CD4-positive, alpha-beta T cell (primary cell): ENCODE data around the gene ALG3. TPM values are rescaled to one million over a fixed set of nuclear protein-coding genes. Genes with fewer than 3 reads are reported as not detected.

ENCODE experiments used
- ATAC-seq: fragments of 200-7000 bp; cut with Tn5 transposase; one replicate; pipeline ENCODE4 v1.10.0; 2022; ENCODE audit warnings: mild to moderate bottlenecking; ENCODE audit not compliant: poor library complexity
- CTCF ChIA-PET: fragments of 350-600 bp; sonication (Branson Sonifier 250); formaldehyde crosslinking; loops from one replicate; lab custom pipeline; 2021; ENCODE audit warnings: antibody characterized with exemption, inconsistent platforms; lab: Charles Lee
- POLR2A ChIA-PET: fragments of 350-600 bp; sonication (Branson Sonifier 250); formaldehyde crosslinking; loops from one replicate; lab custom pipeline; 2021; ENCODE audit warnings: antibody characterized with exemption, inconsistent platforms; lab: Charles Lee
- DNase-seq, 14 experiments: peaks; one replicate each; pipeline ENCODE4 v3.0.0-alpha.2; 2013 to 2020; ENCODE audit warnings: mixed read lengths in 2 of 14
- H3K27ac ChIP-seq, 2 donors: one replicate each; pipeline versions ENCODE4 v1.5.1 to v1.7.0; 2013; ENCODE audit warnings: low read length in 2 of 2, low read depth in 1 of 2, mild to moderate bottlenecking in 1 of 2
- H3K27me3 ChIP-seq, 2 experiments: 1 replicate in 1 of 2; 2 replicates in 1 of 2; pipeline versions ENCODE4 v1.6.1 to v1.7.0; 2013; ENCODE audit warnings: low read length in 2 of 2, control low read depth in 1 of 2, mild to moderate bottlenecking in 1 of 2, moderate library complexity in 1 of 2; ENCODE audit not compliant: insufficient read depth in 2 of 2, control insufficient read depth in 1 of 2
- H3K36me3 ChIP-seq: one replicate; pipeline ENCODE4 v1.6.1; 2013; ENCODE audit warnings: low read length, control low read depth; ENCODE audit not compliant: insufficient read depth
- H3K4me1 ChIP-seq: one replicate; pipeline ENCODE4 v1.6.1; 2013; ENCODE audit warnings: low read length, control low read depth; ENCODE audit not compliant: insufficient read depth
- H3K4me3 ChIP-seq: one replicate; pipeline ENCODE4 v1.5.1; 2013; ENCODE audit warnings: mild to moderate bottlenecking, low read length, moderate library complexity
- H3K9me3 ChIP-seq, 2 experiments: 1 replicate in 1 of 2; 2 replicates in 1 of 2; pipeline versions ENCODE4 v1.6.1 to v1.7.0; 2013; ENCODE audit warnings: low read length in 2 of 2, mild to moderate bottlenecking in 2 of 2, control low read depth in 1 of 2, moderate library complexity in 1 of 2; ENCODE audit not compliant: control insufficient read depth in 1 of 2, insufficient read depth in 1 of 2
- H3K27ac Mint-ChIP-seq: one replicate; pipeline ENCODE4 v1.8.0; 2020; ENCODE audit warnings: mixed read lengths
- H3K27me3 Mint-ChIP-seq: one replicate; pipeline ENCODE4 v1.8.0; 2021; ENCODE audit warnings: mixed read lengths
- H3K36me3 Mint-ChIP-seq: one replicate; pipeline ENCODE4 v1.8.0; 2021; ENCODE audit warnings: low read depth, mixed read lengths
- H3K4me1 Mint-ChIP-seq: one replicate; pipeline ENCODE4 v1.8.0; 2021; ENCODE audit warnings: low read depth, mixed read lengths
- H3K4me3 Mint-ChIP-seq: one replicate; pipeline ENCODE4 v1.8.0; 2020; ENCODE audit warnings: mild to moderate bottlenecking, mixed read lengths
- H3K9me3 Mint-ChIP-seq: one replicate; pipeline ENCODE4 v1.8.0; 2020; ENCODE audit warnings: mixed read lengths
- CTCF ChIP-seq: fragments of 200-600 bp; IDR thresholded peaks from one replicate; pipeline ENCODE4 v1.8.0; 2022; ENCODE audit warnings: antibody characterized with exemption, mild to moderate bottlenecking
- intact Hi-C, 2 experiments: fragments of 100-400 bp; cut with DNase I in 1 of 2; cut with micrococcal nuclease in 1 of 2; formaldehyde crosslinking; loops; one replicate each; pipeline versions ENCODE4 v1.15.1 to v1.9.0; 2023 to 2025; cut with DNase I, micrococcal nuclease
- total RNA-seq, 174 experiments: library from RNA in 2 of 174; stranded (reverse) in 2 of 174; gene quantifications; one replicate each; pipeline ENCODE4 v1.2.3 and lab custom pipeline; 2021 to 2026

Gene ALG3
- total RNA-seq, 2 experiments from 2014 or later = 12.0 to 13.5 TPM

DNA sequence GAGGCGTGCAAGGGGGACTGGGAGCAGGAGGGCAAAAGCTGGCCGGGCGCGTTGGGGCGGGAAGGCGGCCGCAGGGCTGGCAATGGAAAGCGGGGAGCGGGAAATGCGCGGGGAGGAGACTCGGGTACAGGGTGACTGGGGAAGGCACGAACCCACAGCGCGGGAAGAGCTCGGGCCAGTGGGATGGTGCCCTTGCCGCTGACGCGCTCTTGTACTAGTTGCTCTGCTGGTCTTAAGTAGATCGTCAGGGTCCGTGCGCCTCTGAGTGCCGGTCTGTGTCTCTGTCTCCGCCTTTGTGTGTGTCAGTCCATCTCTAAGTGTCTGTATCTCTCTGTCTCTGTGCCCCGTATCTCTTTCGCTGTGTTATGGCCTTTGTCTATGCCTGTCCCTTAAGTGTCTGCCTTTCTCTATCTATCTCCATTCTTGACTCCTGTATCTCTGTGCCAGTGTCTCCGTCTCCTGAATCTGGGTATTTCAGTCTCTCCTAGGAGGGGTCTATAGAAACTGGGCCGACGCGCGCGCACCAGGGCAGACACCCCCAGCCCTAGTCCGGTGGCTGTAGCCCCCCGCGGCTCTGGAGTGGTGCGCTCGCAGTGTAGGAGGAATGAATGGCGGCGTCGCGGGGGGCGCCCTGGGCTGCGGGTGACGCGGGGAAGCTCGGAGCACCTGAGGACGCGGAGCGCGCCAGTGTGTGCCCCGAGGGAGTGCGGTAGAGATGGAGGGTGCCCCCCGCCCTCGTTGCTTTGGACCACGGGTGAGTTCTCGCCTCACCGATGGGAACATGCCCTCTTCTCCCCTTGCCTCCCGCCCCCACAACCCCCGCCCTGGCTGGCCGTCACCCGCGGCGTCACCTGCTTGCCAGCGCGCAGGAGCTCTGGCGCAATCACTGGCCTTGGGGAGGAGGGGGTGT, 13.3 kb upstream of the ALG3 start:
- Histone ChIP-seq H3K9me3 (peaks cover 0 to 12% of the 10 kb centered on the region in 2 experiments), H3K27me3 (peaks cover 37% of the 10 kb centered on the region in 2 experiments), H3K4me3 (peak overlapping the region; percentile 60), H3K36me3 (no peaks in the 10 kb centered on the region), H3K4me1 (peaks cover 29% of the 10 kb centered on the region), H3K27ac (no peak overlapping the region)
- ChIA-PET CTCF (interaction anchor here (1.8 kb wide), 1 partner anchor 35 kb away, joined by 4 read pairs; no protein-coding TSS in a partner anchor), POLR2A (interaction anchor here (1.4 kb wide), 1 partner anchor 13 kb away, joined by 4 read pairs; the partner anchor contains the start of gene EEF1AKMT4)
- ATAC-seq (peak; percentile 19), DNase-seq (peak in 5 of 14 experiments; percentile 10 to 61 (median 30))
- H3K4me1 Mint-ChIP-seq = peaks cover 17% of the 10 kb centered on the region
- H3K4me3 Mint-ChIP-seq = peak overlapping the region; percentile 80
- no peak overlapping the region for H3K27ac Mint-ChIP-seq
- H3K9me3 Mint-ChIP-seq = no peaks in the 10 kb centered on the region
- TF ChIP-seq CTCF = no peak
- H3K36me3 Mint-ChIP-seq = no peaks in the 10 kb centered on the region
- peaks cover 56% of the 10 kb centered on the region for H3K27me3 Mint-ChIP-seq
- intact Hi-C loops = loop anchor here in 1 of 2 experiments (5.0 kb wide), 1 partner anchor 35 kb away; the partner anchor contains the start of gene PSMD2

DNA sequence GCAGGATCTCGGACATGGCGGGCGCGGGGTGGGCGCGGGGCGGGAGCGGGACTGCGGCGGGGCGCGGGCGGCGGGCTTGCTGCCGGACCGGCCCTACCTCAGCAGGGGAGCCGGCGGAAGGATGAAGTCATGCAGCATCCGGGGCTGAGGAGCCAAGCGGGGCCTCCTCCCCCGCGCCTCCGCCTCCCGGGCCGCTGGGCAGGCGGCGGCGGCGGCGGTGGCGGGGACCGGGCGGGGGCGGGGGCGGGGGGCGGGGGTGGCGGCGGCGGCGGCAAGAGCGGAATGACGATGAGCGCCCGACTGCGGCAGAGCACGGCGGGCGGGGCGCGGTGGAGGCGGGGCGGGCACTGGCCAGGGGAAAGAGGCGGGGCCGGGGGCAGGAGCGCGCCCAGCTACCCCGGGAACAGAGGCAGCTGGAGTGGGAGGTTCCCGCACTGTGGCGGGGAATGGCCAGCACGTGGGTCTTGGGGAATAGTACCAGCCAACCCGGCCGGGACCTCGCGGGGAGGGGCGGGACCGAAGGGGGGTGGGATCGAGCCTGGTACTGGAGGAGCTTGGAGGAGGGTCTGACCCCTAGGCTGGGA, 12.6 kb upstream of the ALG3 start, which contains the start of gene CAMK2N2:
TSS of gene CAMK2N2 (minus strand) at position 284 of the 584 bp plus-strand sequence. CDS start at position 16, 268 bp downstream.
- no peaks in the 10 kb centered on the region for H3K9me3 Mint-ChIP-seq

More for the DNA sequence above, 12.6 kb upstream of the ALG3 start, which contains the start of gene CAMK2N2:
- no peaks in the 10 kb centered on the region for H3K36me3 Mint-ChIP-seq
- DNase-seq (peak in 10 of 14 experiments; percentile 15 to 79 (median 55)), ATAC-seq (peak; percentile 48)
- intact Hi-C loops = loop anchor here in 1 of 2 experiments (5.0 kb wide), 1 partner anchor 36 kb away; the partner anchor contains the start of gene PSMD2
- peak within 1 kb of the TSS; percentile 84 for H3K4me3 Mint-ChIP-seq
- Histone ChIP-seq H3K27ac (no peak within 1 kb of the TSS), H3K9me3 (peaks cover 0 to 12% of the 10 kb centered on the region in 2 experiments), H3K36me3 (no peaks in the 10 kb centered on the region), H3K4me1 (peaks cover 29% of the 10 kb centered on the region), H3K4me3 (peak within 1 kb of the TSS; percentile 60), H3K27me3 (peaks cover 37% of the 10 kb centered on the region in 2 experiments)
- CTCF ChIA-PET = interaction anchor here (1.7 to 1.8 kb wide), 2 partner anchors 11 to 34 kb away, joined by 4 to 12 read pairs; partner anchors contain the start of gene EEF1AKMT4
- no peak within 1 kb of the TSS for H3K27ac Mint-ChIP-seq
- POLR2A ChIA-PET = no interaction called here
- TF ChIP-seq CTCF = no peak
- peaks cover 17% of the 10 kb centered on the region for H3K4me1 Mint-ChIP-seq
- peaks cover 53% of the 10 kb centered on the region for H3K27me3 Mint-ChIP-seq
